Activated naive CD4-positive, alpha-beta T cell treated with anti-CD3 and anti-CD28 coated beads for 36 hours (primary cell): ENCODE data around the gene EDEM3. TPM values are rescaled to one million over a fixed set of nuclear protein-coding genes. Genes with fewer than 3 reads are reported as not detected.

Experiments used
- CTCF ChIA-PET: fragments of 350-600 bp; sonication (Branson Sonifier 250); formaldehyde crosslinking; loops from one replicate; lab custom pipeline; 2021; ENCODE audit warnings: antibody characterized with exemption; lab: Charles Lee
- DNase-seq: peaks from one replicate; pipeline ENCODE4 v3.0.0-alpha.2; 2020
- H3K27ac Mint-ChIP-seq: one replicate; pipeline ENCODE4 v1.8.0; 2021; ENCODE audit warnings: mild to moderate bottlenecking, mixed read lengths
- H3K27me3 Mint-ChIP-seq: one replicate; pipeline ENCODE4 v1.8.0; 2021; ENCODE audit warnings: low read depth, mixed read lengths
- H3K36me3 Mint-ChIP-seq: one replicate; pipeline ENCODE4 v1.8.0; 2021; ENCODE audit warnings: low read depth, mixed read lengths
- H3K4me1 Mint-ChIP-seq: one replicate; pipeline ENCODE4 v1.8.0; 2021; ENCODE audit warnings: low read depth, mixed read lengths
- H3K4me3 Mint-ChIP-seq: one replicate; pipeline ENCODE4 v1.8.0; 2021; ENCODE audit warnings: mild to moderate bottlenecking, moderate library complexity, mixed read lengths
- H3K9me3 Mint-ChIP-seq: one replicate; pipeline ENCODE4 v1.8.0; 2021; ENCODE audit warnings: mixed read lengths
- intact Hi-C: fragments of 100-400 bp; cut with micrococcal nuclease; formaldehyde crosslinking; loops from one replicate; pipeline ENCODE4 v1.15.1; 2023
- total RNA-seq, 2 experiments: library from RNA; stranded (reverse); gene quantifications; one replicate each; pipeline ENCODE4 v1.2.3, GENCODE V29; 2021

EDEM3 gene
- total RNA-seq, 2 experiments from 2014 or later, result 9.9 to 10.5 TPM

- Mint-ChIP-seq H3K9me3 (no peaks in the 10 kb centered on the region), H3K36me3 (peaks cover 3% of the 10 kb centered on the region), H3K27me3 (no peaks in the 10 kb centered on the region), H3K4me1 (peaks cover 41% of the 10 kb centered on the region), H3K4me3 (peak overlapping the region; percentile 88), H3K27ac (no peak overlapping the region)
- intact Hi-C loops, result loop anchor here (10.0 kb wide), 1 partner anchor 1552 kb away; no protein-coding TSS in a partner anchor
- CTCF ChIA-PET, result interaction anchor here (0.6 kb wide), 1 partner anchor 537 kb away, joined by 3 read pairs; no protein-coding TSS in a partner anchor
- no peak for DNase-seq
These were observed 2.0 kb downstream of the EDEM3 start for GRCh38 chr1:184752656-184753055.

- Mint-ChIP-seq H3K27ac (no peak overlapping the region), H3K4me1 (peaks cover 64% of the 10 kb centered on the region), H3K36me3 (peaks cover 8% of the 10 kb centered on the region), H3K9me3 (no peaks in the 10 kb centered on the region), H3K4me3 (no peak overlapping the region), H3K27me3 (no peaks in the 10 kb centered on the region)
- CTCF ChIA-PET, result no interaction called here
- intact Hi-C loops, result no loop called here
- no peak for DNase-seq
These were observed 5.9 kb downstream of the EDEM3 start for GRCh38 chr1:184748740-184749139.

GRCh38 chr1:184747089-184747955 is 7.3 kb downstream of the EDEM3 start:
- intact Hi-C loops, result no loop called here
- no peak overlapping the region for H3K4me3 Mint-ChIP-seq
- no peaks in the 10 kb centered on the region for H3K27me3 Mint-ChIP-seq
- H3K36me3 Mint-ChIP-seq, result peaks cover 5% of the 10 kb centered on the region
- no peaks in the 10 kb centered on the region for H3K9me3 Mint-ChIP-seq
- no peak overlapping the region for H3K27ac Mint-ChIP-seq
- no peak for DNase-seq
- CTCF ChIA-PET, result interaction anchor here (0.6 to 0.7 kb wide), 3 partner anchors 12 to 1628 kb away, joined by 3 read pairs; partner anchors contain the start of gene TPR
- peaks cover 61% of the 10 kb centered on the region for H3K4me1 Mint-ChIP-seq

- intact Hi-C loops, result no loop called here
- no peak for DNase-seq
- no peaks in the 10 kb centered on the region for H3K27me3 Mint-ChIP-seq
- H3K27ac Mint-ChIP-seq, result peak overlapping the region; percentile 43
- H3K36me3 Mint-ChIP-seq, result peaks cover 8% of the 10 kb centered on the region
- H3K4me1 Mint-ChIP-seq, result peaks cover 62% of the 10 kb centered on the region
- CTCF ChIA-PET, result no interaction called here
- no peak overlapping the region for H3K4me3 Mint-ChIP-seq
- H3K9me3 Mint-ChIP-seq, result no peaks in the 10 kb centered on the region
These were observed 8.6 kb downstream of the EDEM3 start for GRCh38 chr1:184745929-184746638.

- Mint-ChIP-seq H3K9me3 (no peaks in the 10 kb centered on the region), H3K4me1 (peaks cover 62% of the 10 kb centered on the region), H3K4me3 (no peak overlapping the region), H3K27ac (peak overlapping the region; percentile 24), H3K27me3 (no peaks in the 10 kb centered on the region), H3K36me3 (peaks cover 14% of the 10 kb centered on the region)
- intact Hi-C loops, result no loop called here
- no peak for DNase-seq
- CTCF ChIA-PET, result no interaction called here
These were observed 9.5 kb downstream of the EDEM3 start for GRCh38 chr1:184745110-184745509.

GRCh38 chr1:184743062-184743756 is 11.4 kb downstream of the EDEM3 start:
- intact Hi-C loops, result loop anchor here (1.0 to 2.0 kb wide), 4 partner anchors 11 to 139 kb away; partner anchors contain the start of gene EDEM3
- CTCF ChIA-PET, result interaction anchor here (0.5 to 1.4 kb wide), 2 partner anchors 11 to 356 kb away, joined by 3 read pairs; no protein-coding TSS in a partner anchor

GRCh38 chr1:184740344-184740743 is 14.3 kb downstream of the EDEM3 start:
- no peak for DNase-seq
- intact Hi-C loops, result no loop called here
- no peaks in the 10 kb centered on the region for H3K27me3 Mint-ChIP-seq
- no peak overlapping the region for H3K4me3 Mint-ChIP-seq
- H3K9me3 Mint-ChIP-seq, result no peaks in the 10 kb centered on the region
- CTCF ChIA-PET, result no interaction called here
- peaks cover 20% of the 10 kb centered on the region for H3K36me3 Mint-ChIP-seq
- H3K4me1 Mint-ChIP-seq, result peaks cover 34% of the 10 kb centered on the region
- H3K27ac Mint-ChIP-seq, result no peak overlapping the region

More at GRCh38 chr1:184743062-184743756, 11.4 kb downstream of the EDEM3 start:
- Mint-ChIP-seq H3K4me3 (no peak overlapping the region), H3K9me3 (no peaks in the 10 kb centered on the region), H3K27ac (peak overlapping the region; percentile 43), H3K36me3 (peaks cover 14% of the 10 kb centered on the region), H3K4me1 (peaks cover 53% of the 10 kb centered on the region), H3K27me3 (no peaks in the 10 kb centered on the region)
- peak; percentile 18 for DNase-seq

- no peak for DNase-seq
- Mint-ChIP-seq H3K4me1 (peaks cover 29% of the 10 kb centered on the region), H3K36me3 (peaks cover 19% of the 10 kb centered on the region), H3K9me3 (no peaks in the 10 kb centered on the region), H3K4me3 (no peak overlapping the region), H3K27ac (no peak overlapping the region), H3K27me3 (no peaks in the 10 kb centered on the region)
- intact Hi-C loops, result no loop called here
- CTCF ChIA-PET, result no interaction called here
These were observed 14.9 kb downstream of the EDEM3 start for GRCh38 chr1:184739796-184740195.

- Mint-ChIP-seq H3K36me3 (peaks cover 19% of the 10 kb centered on the region), H3K4me1 (peaks cover 22% of the 10 kb centered on the region), H3K27me3 (no peaks in the 10 kb centered on the region), H3K9me3 (no peaks in the 10 kb centered on the region), H3K27ac (no peak overlapping the region), H3K4me3 (no peak overlapping the region)
- intact Hi-C loops, result no loop called here
- CTCF ChIA-PET, result no interaction called here
- no peak for DNase-seq
These were observed 15.6 kb downstream of the EDEM3 start for GRCh38 chr1:184739070-184739469.

GRCh38 chr1:184734980-184735379 is 19.7 kb downstream of the EDEM3 start:
- H3K4me1 Mint-ChIP-seq, result no peaks in the 10 kb centered on the region
- no peak for DNase-seq
- CTCF ChIA-PET, result interaction anchor here (0.7 kb wide), 1 partner anchor 12 kb away, joined by 3 read pairs; no protein-coding TSS in a partner anchor
- intact Hi-C loops, result no loop called here
- no peak overlapping the region for H3K4me3 Mint-ChIP-seq
- peaks cover 32% of the 10 kb centered on the region for H3K36me3 Mint-ChIP-seq
- no peaks in the 10 kb centered on the region for H3K9me3 Mint-ChIP-seq
- no peaks in the 10 kb centered on the region for H3K27me3 Mint-ChIP-seq
- no peak overlapping the region for H3K27ac Mint-ChIP-seq

GRCh38 chr1:184724843-184725242 is 29.8 kb downstream of the EDEM3 start:
- intact Hi-C loops, result loop anchor here (2.0 kb wide), 1 partner anchor 14 kb away; no protein-coding TSS in a partner anchor
- Mint-ChIP-seq H3K27ac (no peak overlapping the region), H3K4me3 (no peak overlapping the region), H3K9me3 (no peaks in the 10 kb centered on the region), H3K4me1 (peaks cover 6% of the 10 kb centered on the region), H3K27me3 (no peaks in the 10 kb centered on the region), H3K36me3 (peaks cover 20% of the 10 kb centered on the region)
- DNase-seq, result no peak
- CTCF ChIA-PET, result interaction anchor here (0.6 kb wide), 1 partner anchor 1298 kb away, joined by 3 read pairs; no protein-coding TSS in a partner anchor

- no peak overlapping the region for H3K27ac Mint-ChIP-seq
- no peak overlapping the region for H3K4me3 Mint-ChIP-seq
- CTCF ChIA-PET, result no interaction called here
- H3K4me1 Mint-ChIP-seq, result no peaks in the 10 kb centered on the region
- intact Hi-C loops, result no loop called here
- peaks cover 22% of the 10 kb centered on the region for H3K36me3 Mint-ChIP-seq
- no peaks in the 10 kb centered on the region for H3K27me3 Mint-ChIP-seq
- no peaks in the 10 kb centered on the region for H3K9me3 Mint-ChIP-seq
- no peak for DNase-seq
These were observed 38.5 kb downstream of the EDEM3 start for GRCh38 chr1:184716158-184716557.
